Ishikawa (cell line): ENCODE results near the gene GBGT1.
A peak's percentile ranks its signal among the peaks of the same experiment; 100 is the strongest.

Experiments
- CEBPB ChIP-seq: IDR thresholded peaks from 2 replicates; pipeline ENCODE4 v1.6.1; 2012
- EGR1 ChIP-seq: IDR thresholded peaks from 2 replicates; pipeline ENCODE4 v1.6.1; 2012
- TAF1 ChIP-seq: IDR thresholded peaks from 2 replicates; pipeline ENCODE4 v1.6.1; 2012; ENCODE audit warnings: low read depth, mild to moderate bottlenecking
- YY1 ChIP-seq: IDR thresholded peaks from 2 replicates; pipeline ENCODE4 v1.6.1; 2012; ENCODE audit warnings: low read depth
- TF ChIP-seq, protein P1 (sequence below): IDR thresholded peaks from 2 replicates; pipeline ENCODE4 v1.6.1; 2012
- TF ChIP-seq, protein P2 (sequence below): IDR thresholded peaks from 2 replicates; pipeline ENCODE4 v1.6.1; 2012
- TF ChIP-seq, protein P3 (sequence below): IDR thresholded peaks from 2 replicates; pipeline ENCODE4 v1.6.1; 2012; ENCODE audit warnings: low read depth, mild to moderate bottlenecking

DNA sequence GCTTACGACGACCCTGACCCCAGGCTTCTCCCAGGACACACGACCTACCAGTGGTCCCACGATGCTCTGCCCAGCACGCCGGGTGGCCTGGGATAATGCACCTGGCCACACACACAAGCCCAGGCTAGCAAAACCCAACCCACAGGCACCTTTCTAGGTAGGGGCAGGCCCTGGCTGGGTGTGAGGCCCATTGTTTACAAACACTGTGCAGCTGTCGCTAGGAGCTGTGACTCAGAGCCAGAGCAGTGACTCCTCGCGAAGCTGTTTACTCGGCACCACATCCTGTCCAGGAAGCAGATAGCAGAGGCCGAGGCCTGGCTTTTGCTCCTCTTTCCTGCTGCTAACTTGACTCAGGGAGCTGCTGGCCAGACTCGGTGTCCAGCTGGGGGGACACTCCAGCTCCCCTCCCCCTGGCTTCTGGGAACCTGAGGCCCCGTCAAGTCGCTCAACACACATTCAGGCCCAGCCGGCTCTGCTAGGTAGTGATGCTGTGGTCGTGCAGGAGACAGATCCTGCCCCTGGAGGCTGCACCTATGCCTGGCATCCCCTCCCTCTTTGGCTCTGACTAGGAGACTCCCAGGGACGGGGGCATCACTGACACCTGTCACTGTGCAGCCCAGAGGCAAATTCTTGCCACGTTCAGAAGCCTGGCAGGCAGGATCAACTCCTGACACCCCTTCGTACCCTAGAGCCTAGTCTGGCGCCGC, 29.9 kb downstream of the GBGT1 start:
- TF ChIP-seq, protein P1, sequence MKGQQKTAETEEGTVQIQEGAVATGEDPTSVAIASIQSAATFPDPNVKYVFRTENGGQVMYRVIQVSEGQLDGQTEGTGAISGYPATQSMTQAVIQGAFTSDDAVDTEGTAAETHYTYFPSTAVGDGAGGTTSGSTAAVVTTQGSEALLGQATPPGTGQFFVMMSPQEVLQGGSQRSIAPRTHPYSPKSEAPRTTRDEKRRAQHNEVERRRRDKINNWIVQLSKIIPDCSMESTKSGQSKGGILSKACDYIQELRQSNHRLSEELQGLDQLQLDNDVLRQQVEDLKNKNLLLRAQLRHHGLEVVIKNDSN = no peak
- TF ChIP-seq EGR1 (no peak), TAF1 (no peak), YY1 (no peak), CEBPB (no peak)
- TF ChIP-seq, protein P2, sequence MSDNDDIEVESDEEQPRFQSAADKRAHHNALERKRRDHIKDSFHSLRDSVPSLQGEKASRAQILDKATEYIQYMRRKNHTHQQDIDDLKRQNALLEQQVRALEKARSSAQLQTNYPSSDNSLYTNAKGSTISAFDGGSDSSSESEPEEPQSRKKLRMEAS = peak; percentile 71; the same call in 1 of the 2 replicates
- TF ChIP-seq, protein P3, sequence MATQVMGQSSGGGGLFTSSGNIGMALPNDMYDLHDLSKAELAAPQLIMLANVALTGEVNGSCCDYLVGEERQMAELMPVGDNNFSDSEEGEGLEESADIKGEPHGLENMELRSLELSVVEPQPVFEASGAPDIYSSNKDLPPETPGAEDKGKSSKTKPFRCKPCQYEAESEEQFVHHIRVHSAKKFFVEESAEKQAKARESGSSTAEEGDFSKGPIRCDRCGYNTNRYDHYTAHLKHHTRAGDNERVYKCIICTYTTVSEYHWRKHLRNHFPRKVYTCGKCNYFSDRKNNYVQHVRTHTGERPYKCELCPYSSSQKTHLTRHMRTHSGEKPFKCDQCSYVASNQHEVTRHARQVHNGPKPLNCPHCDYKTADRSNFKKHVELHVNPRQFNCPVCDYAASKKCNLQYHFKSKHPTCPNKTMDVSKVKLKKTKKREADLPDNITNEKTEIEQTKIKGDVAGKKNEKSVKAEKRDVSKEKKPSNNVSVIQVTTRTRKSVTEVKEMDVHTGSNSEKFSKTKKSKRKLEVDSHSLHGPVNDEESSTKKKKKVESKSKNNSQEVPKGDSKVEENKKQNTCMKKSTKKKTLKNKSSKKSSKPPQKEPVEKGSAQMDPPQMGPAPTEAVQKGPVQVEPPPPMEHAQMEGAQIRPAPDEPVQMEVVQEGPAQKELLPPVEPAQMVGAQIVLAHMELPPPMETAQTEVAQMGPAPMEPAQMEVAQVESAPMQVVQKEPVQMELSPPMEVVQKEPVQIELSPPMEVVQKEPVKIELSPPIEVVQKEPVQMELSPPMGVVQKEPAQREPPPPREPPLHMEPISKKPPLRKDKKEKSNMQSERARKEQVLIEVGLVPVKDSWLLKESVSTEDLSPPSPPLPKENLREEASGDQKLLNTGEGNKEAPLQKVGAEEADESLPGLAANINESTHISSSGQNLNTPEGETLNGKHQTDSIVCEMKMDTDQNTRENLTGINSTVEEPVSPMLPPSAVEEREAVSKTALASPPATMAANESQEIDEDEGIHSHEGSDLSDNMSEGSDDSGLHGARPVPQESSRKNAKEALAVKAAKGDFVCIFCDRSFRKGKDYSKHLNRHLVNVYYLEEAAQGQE = no peak
